SK-N-SH (cell line): Measurements from ENCODE around the gene PAK3. TPM values are rescaled to one million over a fixed set of nuclear protein-coding genes. Genes with fewer than 3 reads are reported as not detected.

Experiments
- CTCF ChIA-PET: fragments of 300-600, 350-600 bp; formaldehyde crosslinking; extraction: SDS; loops from one replicate; lab custom pipeline; 2021; lab: Yijun Ruan, JAX
- POLR2A ChIA-PET: fragments of 350-600 bp; sonication (Branson Sonifier 250); formaldehyde crosslinking; extraction: SDS; loops from one replicate; lab custom pipeline; 2020; ENCODE audit warnings: antibody characterized with exemption, inconsistent platforms; lab: Yijun Ruan, JAX
- DNase-seq: peaks from one replicate; pipeline ENCODE4 v3.0.0; 2012
- H2AFZ ChIP-seq: fragments of 200-600 bp; sonication (generic); 2 replicates; pipeline ENCODE4 v1.8.1; 2016; ENCODE audit warnings: antibody characterized with exemption, mild to moderate bottlenecking, low read depth
- H3F3A ChIP-seq: fragments of 200-600 bp; sonication (generic); replicated peaks from 2 replicates; pipeline ENCODE3; 2016; ENCODE audit warnings: antibody characterized with exemption, mild to moderate bottlenecking; ENCODE audit not compliant: insufficient read depth
- H3K27ac ChIP-seq, 2 experiments: fragments of 200-500 bp in 1 of 2; fragments of 200-600 bp in 1 of 2; sonication (Bioruptor generic) in 1 of 2; sonication (generic), shearing (Covaris generic) in 1 of 2; 2 replicates each; pipeline versions ENCODE4 v1.5.1 to v1.6.1; 2014 to 2016; ENCODE audit warnings: low read depth in 2 of 2, inconsistent platforms in 1 of 2, low read length in 1 of 2, mild to moderate bottlenecking in 1 of 2, mixed read lengths in 1 of 2
- H3K27me3 ChIP-seq: fragments of 200-600 bp; sonication (generic), shearing (Covaris generic); 2 replicates; pipeline ENCODE4 v1.6.1; 2016; ENCODE audit warnings: mixed run types; ENCODE audit not compliant: insufficient read depth
- H3K36me3 ChIP-seq, 2 experiments: fragments of 200-500 bp in 1 of 2; fragments of 200-600 bp in 1 of 2; sonication (Bioruptor generic) in 1 of 2; sonication (generic) in 1 of 2; replicated peaks in 1 of 2; 2 replicates each; pipeline versions ENCODE3 to v1.5.1; 2014 to 2016; ENCODE audit warnings: low read length in 1 of 2, mild to moderate bottlenecking in 1 of 2; ENCODE audit not compliant: insufficient read depth in 2 of 2, control insufficient read depth in 1 of 2
- H3K4me1 ChIP-seq, 2 experiments: fragments of 200-500 bp in 1 of 2; fragments of 200-600 bp in 1 of 2; sonication (Bioruptor generic) in 1 of 2; sonication (generic), shearing (Covaris generic) in 1 of 2; 2 replicates each; pipeline versions ENCODE4 v1.5.1 to v1.6.1; 2014 to 2016; ENCODE audit warnings: low read depth in 1 of 2, low read length in 1 of 2, mixed run types in 1 of 2; ENCODE audit not compliant: insufficient read depth in 2 of 2, control insufficient read depth in 1 of 2
- H3K4me2 ChIP-seq: fragments of 200-600 bp; sonication (generic), shearing (Covaris generic); 2 replicates; pipeline ENCODE4 v1.6.1; 2017; ENCODE audit warnings: mixed run types
- H3K4me3 ChIP-seq, 2 experiments: fragments of 200-500 bp in 1 of 2; fragments of 200-600 bp in 1 of 2; sonication (Bioruptor generic) in 1 of 2; sonication (generic), shearing (Covaris generic) in 1 of 2; 2 replicates each; pipeline versions ENCODE4 v1.5.1 to v1.8.1; 2014 to 2016; ENCODE audit warnings: low read depth in 2 of 2, inconsistent platforms in 1 of 2, low read length in 1 of 2, mild to moderate bottlenecking in 1 of 2, mixed read lengths in 1 of 2, moderate library complexity in 1 of 2
- H3K79me2 ChIP-seq: fragments of 200-600 bp; sonication (generic); 2 replicates; pipeline ENCODE4 v1.8.1; 2017; ENCODE audit warnings: mild to moderate bottlenecking; ENCODE audit not compliant: insufficient read depth
- H3K9ac ChIP-seq: fragments of 200-600 bp; sonication (generic); 2 replicates; pipeline ENCODE4 v1.6.1; 2017; ENCODE audit warnings: mixed run types
- H3K9me2 ChIP-seq: fragments of 200-600 bp; sonication (generic); 2 replicates; pipeline ENCODE4 v1.6.1; 2017; ENCODE audit warnings: mixed run types
- H3K9me3 ChIP-seq: fragments of 200-600 bp; sonication (generic); 2 replicates; pipeline ENCODE4 v1.6.1; 2017; ENCODE audit warnings: mixed run types, mild to moderate bottlenecking, moderate library complexity
- H4K20me1 ChIP-seq: fragments of 200-600 bp; sonication (generic); 2 replicates; pipeline ENCODE4 v1.6.1; 2017; ENCODE audit warnings: mild to moderate bottlenecking, mixed run types; ENCODE audit not compliant: insufficient read depth
- CHD2 ChIP-seq: fragments of 150-350 bp; IDR thresholded peaks from 2 replicates; pipeline ENCODE4 v1.6.1; 2018; ENCODE audit warnings: low read length; ENCODE audit not compliant: partially characterized antibody
- FOXM1 ChIP-seq: IDR thresholded peaks from 2 replicates; pipeline ENCODE4 v1.4.0; 2012; ENCODE audit warnings: low read depth, mild to moderate bottlenecking
- GATA2 ChIP-seq: sonication (generic); formaldehyde crosslinking; IDR thresholded peaks from 2 replicates; pipeline ENCODE4 v1.5.0; 2020; ENCODE audit warnings: mild to moderate bottlenecking, missing genetic modification reagents
- MEF2A ChIP-seq: IDR thresholded peaks from 2 replicates; pipeline ENCODE4 v1.4.0; 2012; ENCODE audit warnings: low read depth, borderline replicate concordance
- NRF1 ChIP-seq: IDR thresholded peaks from 2 replicates; pipeline ENCODE4 v1.6.1; 2012; ENCODE audit warnings: low read depth, mild to moderate bottlenecking, low read length
- RAD21 ChIP-seq: IDR thresholded peaks from 2 replicates; pipeline ENCODE4 v1.6.1; 2012; ENCODE audit warnings: mild to moderate bottlenecking, low read length
- SMC3 ChIP-seq: IDR thresholded peaks from 2 replicates; pipeline ENCODE4 v1.6.1; 2012; ENCODE audit warnings: low read depth, low read length, improper control_type of control experiment
- TEAD4 ChIP-seq: IDR thresholded peaks from 2 replicates; pipeline ENCODE4 v1.4.0; 2012; ENCODE audit warnings: mild to moderate bottlenecking, borderline replicate concordance; ENCODE audit not compliant: insufficient read depth
- WGBS: methylation state at CpG from one replicate; pipeline ENCODE4 v1.1.6; 2017; ENCODE audit warnings: low lambda C conversion rate; 5-methylcytosine and 5-hydroxymethylcytosine counted together
- polyA plus RNA-seq, 3 experiments: library from polyadenylated mRNA; depleted of rRNA; stranded (reverse); fragments of >200 nt; gene quantifications; 2 replicates each; pipeline ENCODE4 v1.2.3, GENCODE V29; 2012
- TF ChIP-seq, protein P1 (sequence below): fragments of 150-350 bp; IDR thresholded peaks from 2 replicates; pipeline ENCODE4 v1.6.1; 2017; ENCODE audit warnings: antibody characterized with exemption, low read length, low read depth, borderline replicate concordance
- TF ChIP-seq, protein P2 (sequence below): IDR thresholded peaks from 2 replicates; pipeline ENCODE4 v1.6.1; 2012; ENCODE audit warnings: mild to moderate bottlenecking, low read depth, low read length, moderate library complexity
- TF ChIP-seq, protein P3 (sequence below): IDR thresholded peaks from 2 replicates; pipeline ENCODE4 v1.4.0; 2012; ENCODE audit warnings: low read depth

PAK3 gene
- polyA plus RNA-seq, 1 of the 3 experiments (the other 2 are of a cell fraction): 0.23 TPM

DNA sequence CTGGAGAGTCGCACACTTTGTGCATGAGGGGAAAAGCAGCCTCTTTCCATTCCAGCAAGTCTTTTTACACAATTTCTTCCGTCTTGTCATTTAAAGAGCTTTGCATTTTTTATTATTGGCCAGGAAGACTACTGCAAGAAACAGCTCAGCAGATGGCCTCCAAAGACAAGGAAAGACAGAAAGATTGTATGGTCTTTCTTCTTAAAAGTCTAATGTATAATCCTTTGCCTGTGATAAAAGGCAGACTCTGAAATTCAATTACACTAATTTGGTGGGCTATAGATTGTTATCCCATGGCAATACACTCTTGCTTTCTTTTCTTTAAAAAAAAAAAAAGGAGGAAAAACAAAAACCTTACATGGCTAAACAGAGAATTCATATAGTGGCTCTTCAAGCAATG lies 168.4 kb downstream of the PAK3 start:
- Histone ChIP-seq H3K27me3 (peaks cover 20% of the 10 kb centered on the region), H3K4me3 (no peak overlapping the region), H3K36me3 (no peaks in the 10 kb centered on the region), H3K9me2 (no peaks in the 10 kb centered on the region), H4K20me1 (no peaks in the 10 kb centered on the region), H3K4me1 (no peaks in the 10 kb centered on the region; a peak in 1 of 4 replicates), H2AFZ (no peak overlapping the region), H3K9ac (no peak overlapping the region), H3F3A (no peaks in the 10 kb centered on the region), H3K4me2 (no peak overlapping the region), H3K9me3 (no peaks in the 10 kb centered on the region), H3K27ac (no peak overlapping the region; a peak in 1 of 4 replicates)
- ChIA-PET CTCF (interaction anchor here (0.6 to 2.1 kb wide), 10 partner anchors 12 to 421 kb away, joined by 3 to 6 read pairs (median 4); partner anchors contain the start of gene ALG13), POLR2A (no interaction called here)
- WGBS: 12% methylated on average over 2 of the region's 2 CpGs
- peak; percentile 32 for DNase-seq
- TF ChIP-seq FOXM1: no peak
- TF ChIP-seq RAD21: peak; percentile 55
- TF ChIP-seq GATA2 (CRISPR knock-in tag): peak; percentile 38; the same call in 1 of the 2 replicates
- TF ChIP-seq, all 33 proteins: peak for 2
- no peaks in the 10 kb centered on the region for H3K79me2 ChIP-seq

DNA sequence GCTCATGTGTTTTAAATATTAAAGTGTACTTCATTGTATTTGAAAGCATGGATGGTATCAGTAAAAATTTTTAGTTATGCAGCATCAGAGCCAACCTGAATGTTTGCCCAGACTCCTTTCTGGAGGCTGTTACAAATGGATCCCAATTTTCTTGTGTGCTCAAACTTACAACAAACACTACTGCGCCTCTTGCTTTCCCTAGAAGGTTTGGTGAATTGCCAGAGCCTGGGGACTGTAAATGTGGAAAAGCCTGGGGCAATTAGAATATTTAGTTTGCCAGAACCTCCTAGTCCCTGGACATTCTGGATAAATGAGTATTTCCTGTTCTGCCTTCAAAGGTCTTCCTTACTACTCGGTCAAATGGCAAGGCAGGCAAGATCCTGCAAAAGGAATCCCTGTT lies 169.5 kb downstream of the PAK3 start:
- H3K4me1 ChIP-seq: no peaks in the 10 kb centered on the region; a peak in 1 of 4 replicates
- CTCF ChIA-PET: interaction anchor here (2.1 kb wide), 1 partner anchor 107 kb away, joined by 6 read pairs; no protein-coding TSS in a partner anchor
- no peaks in the 10 kb centered on the region for H4K20me1 ChIP-seq
- no peak for TF ChIP-seq TEAD4
- TF ChIP-seq, protein P1, sequence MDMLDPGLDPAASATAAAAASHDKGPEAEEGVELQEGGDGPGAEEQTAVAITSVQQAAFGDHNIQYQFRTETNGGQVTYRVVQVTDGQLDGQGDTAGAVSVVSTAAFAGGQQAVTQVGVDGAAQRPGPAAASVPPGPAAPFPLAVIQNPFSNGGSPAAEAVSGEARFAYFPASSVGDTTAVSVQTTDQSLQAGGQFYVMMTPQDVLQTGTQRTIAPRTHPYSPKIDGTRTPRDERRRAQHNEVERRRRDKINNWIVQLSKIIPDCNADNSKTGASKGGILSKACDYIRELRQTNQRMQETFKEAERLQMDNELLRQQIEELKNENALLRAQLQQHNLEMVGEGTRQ: no peak
- no peak for TF ChIP-seq NRF1
- H3K4me3 ChIP-seq: no peak overlapping the region
- no peak overlapping the region for H3K27ac ChIP-seq
- 26% methylated on average over 2 of the region's 2 CpGs for WGBS
- H3F3A ChIP-seq: no peaks in the 10 kb centered on the region
- POLR2A ChIA-PET: no interaction called here
- H2AFZ ChIP-seq: no peak overlapping the region
- H3K27me3 ChIP-seq: peaks cover 20% of the 10 kb centered on the region
- H3K4me2 ChIP-seq: no peak overlapping the region
- no peak overlapping the region for H3K9ac ChIP-seq
- no peak for DNase-seq
- H3K36me3 ChIP-seq: no peaks in the 10 kb centered on the region
- H3K9me2 ChIP-seq: no peaks in the 10 kb centered on the region
- H3K79me2 ChIP-seq: no peaks in the 10 kb centered on the region
- H3K9me3 ChIP-seq: no peaks in the 10 kb centered on the region

DNA sequence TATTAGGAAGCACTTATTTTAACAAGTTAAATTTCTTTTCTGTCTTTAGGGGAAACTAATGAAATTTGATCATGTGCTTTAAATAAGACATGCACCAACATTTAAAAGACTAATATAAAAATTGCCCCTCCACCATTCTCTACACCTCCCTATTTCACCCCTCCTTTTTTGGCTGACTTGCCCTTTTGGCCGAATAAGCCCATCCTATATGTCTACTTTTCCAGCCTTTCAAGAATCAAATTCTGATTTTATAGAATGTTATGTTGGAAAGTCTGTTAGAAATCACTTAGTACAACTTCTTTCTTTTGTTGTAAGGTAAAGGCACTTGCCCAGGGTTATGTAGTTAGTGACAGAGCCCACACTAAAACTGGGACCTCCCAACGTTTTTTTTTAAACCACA lies 172.5 kb downstream of the PAK3 start:
- H3K4me3 ChIP-seq: no peak overlapping the region
- TF ChIP-seq FOXM1: no peak
- no peak for TF ChIP-seq CHD2
- TF ChIP-seq, protein P2, sequence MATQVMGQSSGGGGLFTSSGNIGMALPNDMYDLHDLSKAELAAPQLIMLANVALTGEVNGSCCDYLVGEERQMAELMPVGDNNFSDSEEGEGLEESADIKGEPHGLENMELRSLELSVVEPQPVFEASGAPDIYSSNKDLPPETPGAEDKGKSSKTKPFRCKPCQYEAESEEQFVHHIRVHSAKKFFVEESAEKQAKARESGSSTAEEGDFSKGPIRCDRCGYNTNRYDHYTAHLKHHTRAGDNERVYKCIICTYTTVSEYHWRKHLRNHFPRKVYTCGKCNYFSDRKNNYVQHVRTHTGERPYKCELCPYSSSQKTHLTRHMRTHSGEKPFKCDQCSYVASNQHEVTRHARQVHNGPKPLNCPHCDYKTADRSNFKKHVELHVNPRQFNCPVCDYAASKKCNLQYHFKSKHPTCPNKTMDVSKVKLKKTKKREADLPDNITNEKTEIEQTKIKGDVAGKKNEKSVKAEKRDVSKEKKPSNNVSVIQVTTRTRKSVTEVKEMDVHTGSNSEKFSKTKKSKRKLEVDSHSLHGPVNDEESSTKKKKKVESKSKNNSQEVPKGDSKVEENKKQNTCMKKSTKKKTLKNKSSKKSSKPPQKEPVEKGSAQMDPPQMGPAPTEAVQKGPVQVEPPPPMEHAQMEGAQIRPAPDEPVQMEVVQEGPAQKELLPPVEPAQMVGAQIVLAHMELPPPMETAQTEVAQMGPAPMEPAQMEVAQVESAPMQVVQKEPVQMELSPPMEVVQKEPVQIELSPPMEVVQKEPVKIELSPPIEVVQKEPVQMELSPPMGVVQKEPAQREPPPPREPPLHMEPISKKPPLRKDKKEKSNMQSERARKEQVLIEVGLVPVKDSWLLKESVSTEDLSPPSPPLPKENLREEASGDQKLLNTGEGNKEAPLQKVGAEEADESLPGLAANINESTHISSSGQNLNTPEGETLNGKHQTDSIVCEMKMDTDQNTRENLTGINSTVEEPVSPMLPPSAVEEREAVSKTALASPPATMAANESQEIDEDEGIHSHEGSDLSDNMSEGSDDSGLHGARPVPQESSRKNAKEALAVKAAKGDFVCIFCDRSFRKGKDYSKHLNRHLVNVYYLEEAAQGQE: no peak
- no peak for TF ChIP-seq SMC3
- TF ChIP-seq, protein P3, sequence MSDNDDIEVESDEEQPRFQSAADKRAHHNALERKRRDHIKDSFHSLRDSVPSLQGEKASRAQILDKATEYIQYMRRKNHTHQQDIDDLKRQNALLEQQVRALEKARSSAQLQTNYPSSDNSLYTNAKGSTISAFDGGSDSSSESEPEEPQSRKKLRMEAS: no peak
- TF ChIP-seq MEF2A: no peak
- H3K9me2 ChIP-seq: no peaks in the 10 kb centered on the region
- H3K4me1 ChIP-seq: no peaks in the 10 kb centered on the region; a peak in 2 of 4 replicates
- no peaks in the 10 kb centered on the region for H4K20me1 ChIP-seq
- H3K4me2 ChIP-seq: no peak overlapping the region
- H3K36me3 ChIP-seq: no peaks in the 10 kb centered on the region
- no peak overlapping the region for H2AFZ ChIP-seq
- no peak overlapping the region for H3K27ac ChIP-seq
- peaks cover 12% of the 10 kb centered on the region for H3K27me3 ChIP-seq
- H3K9ac ChIP-seq: no peak overlapping the region
- DNase-seq: no peak
- ChIA-PET CTCF (interaction anchor here (1.3 kb wide), 1 partner anchor 11 kb away, joined by 3 read pairs; no protein-coding TSS in a partner anchor), POLR2A (no interaction called here)
- 3% methylated on average over 2 of the region's 2 CpGs for WGBS
- H3K9me3 ChIP-seq: no peaks in the 10 kb centered on the region
- no peaks in the 10 kb centered on the region for H3F3A ChIP-seq
- H3K79me2 ChIP-seq: no peaks in the 10 kb centered on the region
